K562 (cell line): ENCODE data around the gene TRPM4. TPM values are rescaled to one million over a fixed set of nuclear protein-coding genes. Genes with fewer than 3 reads are reported as not detected.
A peak's percentile ranks its signal among the peaks of the same experiment; 100 is the strongest.

Experiments used
- AFF4 ChIP-seq: sonication (generic); formaldehyde crosslinking; IDR thresholded peaks from 2 replicates; pipeline ENCODE4 v1.8.0; 2023; ENCODE audit warnings: mild to moderate bottlenecking, missing genetic modification reagents
- HIVEP1 ChIP-seq: fragments of 250-450 bp; sonication (Bioruptor Pico); IDR thresholded peaks from 2 replicates; pipeline ENCODE4 v1.4.0; 2020; ENCODE audit warnings: mild to moderate bottlenecking
- IRF9 ChIP-seq: fragments of 450-650 bp; IDR thresholded peaks from 2 replicates; pipeline ENCODE4 v1.6.1; 2016; ENCODE audit warnings: missing biosample characterization, missing genetic modification characterization
- MCM7 ChIP-seq, 2 experiments: fragments of 450-650 bp; IDR thresholded peaks; 2 replicates each; pipeline ENCODE4 v1.6.1; 2016 to 2018
- MYBL2 ChIP-seq, 2 experiments: fragments of 450-650 bp in 1 of 2; sonication (generic) in 1 of 2; formaldehyde crosslinking in 1 of 2; IDR thresholded peaks; 2 replicates each; pipeline versions ENCODE4 v1.6.1 to v1.8.1; 2017 to 2022; ENCODE audit warnings: borderline replicate concordance in 1 of 2, inconsistent platforms in 1 of 2, low read depth in 1 of 2, mild to moderate bottlenecking in 1 of 2, missing genetic modification reagents in 1 of 2, moderate library complexity in 1 of 2
- NCOA1 ChIP-seq: fragments of 450-650 bp; IDR thresholded peaks from 2 replicates; pipeline ENCODE4 v1.6.1; 2016; ENCODE audit warnings: low read depth
- PATZ1 ChIP-seq: fragments of 250-450 bp; sonication (Bioruptor Pico); IDR thresholded peaks from 2 replicates; pipeline ENCODE4 v1.5.0; 2020; ENCODE audit warnings: mild to moderate bottlenecking, borderline replicate concordance
- PHTF2 ChIP-seq: fragments of 250-450 bp; sonication (Bioruptor Pico); IDR thresholded peaks from 2 replicates; pipeline ENCODE4 v1.5.0; 2021; ENCODE audit warnings: mild to moderate bottlenecking
- SFPQ ChIP-seq: fragments of 200-400 bp; formaldehyde crosslinking; IDR thresholded peaks from 2 replicates; pipeline ENCODE4 v1.6.1; 2017; ENCODE audit warnings: mild to moderate bottlenecking, low read depth, low read length, moderate library complexity
- TCFL5 ChIP-seq: fragments of 250-450 bp; sonication (Bioruptor Pico); conservative IDR thresholded peaks from 2 replicates; pipeline ENCODE4 v1.6.1; 2021; ENCODE audit warnings: mild to moderate bottlenecking, moderate library complexity, matching md5 sums
- TEAD1 ChIP-seq, 2 experiments: fragments of 450-650 bp in 1 of 2; sonication (generic) in 1 of 2; formaldehyde crosslinking; IDR thresholded peaks; 2 replicates each; pipeline versions ENCODE4 v1.4.0 to v1.8.0; 2020 to 2022; ENCODE audit warnings: mild to moderate bottlenecking in 2 of 2, missing genetic modification reagents in 1 of 2
- U2AF1 ChIP-seq: fragments of 200-400 bp; formaldehyde crosslinking; optimal IDR thresholded peaks from 2 replicates; pipeline ENCODE3; 2017; ENCODE audit warnings: mild to moderate bottlenecking, low read depth, low read length, moderate library complexity
- ZC3H4 ChIP-seq: sonication (generic); formaldehyde crosslinking; IDR thresholded peaks from 2 replicates; pipeline ENCODE4 v1.9.0; 2021; ENCODE audit warnings: missing genetic modification reagents, borderline replicate concordance
- ZNF584 ChIP-seq: fragments of 200-800 bp; sonication (Bioruptor generic); IDR thresholded peaks from 2 replicates; pipeline ENCODE4 v1.6.1; 2016; ENCODE audit warnings: low read depth, mild to moderate bottlenecking, missing genetic modification characterization, missing compliant biosample characterization
- polyA plus RNA-seq, 8 experiments: library from polyadenylated mRNA; depleted of rRNA in 4 of 8; stranded (reverse) in 5 of 8; unstranded in 3 of 8; fragments of >200 nt; fragmentation: Nextera tagmentation in 2 of 8; fragmentation: Illumina TruSeq in 1 of 8; extraction: Ambion mirVana in 2 of 8; extraction: Trizol in 1 of 8; gene quantifications; 2 replicates each; pipeline versions ENCODE4 v1.2.1 to v1.2.3, GENCODE V29; 2011 to 2014; ENCODE audit warnings: inconsistent platforms in 1 of 8, missing spikeins in 1 of 8
- total RNA-seq, 7 experiments: library from RNA; depleted of rRNA in 6 of 7; stranded (reverse); fragments of >200 nt in 6 of 7; fragmentation: Illumina TruSeq in 2 of 7; extraction: Trizol in 2 of 7; gene quantifications; 2 replicates each; pipeline versions ENCODE4 v1.2.1 to v1.2.3, GENCODE V29; 2011 to 2021; ENCODE audit warnings: low replicate concordance in 1 of 7

TRPM4 gene
- total and polyA plus RNA-seq, 9 of the 15 experiments (the other 6 are each of a cell fraction or from before 2014, with no cell fraction given) = 6.5 to 45.4 (median 15.2) TPM

GRCh38 chr19:49127674-49128544 is 29.7 kb upstream of the TRPM4 start (continued):
- TF ChIP-seq PATZ1 (CRISPR knock-in tag) (no peak), NCOA1 (no peak), SFPQ (no peak), PHTF2 (CRISPR knock-in tag) (no peak), IRF9 (tag) (no peak), HIVEP1 (no peak), TCFL5 (CRISPR knock-in tag) (no peak), ZNF584 (CRISPR knock-in tag) (0 out of 2 replicates have a peak, but pooled peaks have one; percentile 40), U2AF1 (no peak), MYBL2 (IDR thresholded peaks at IDR 0.05; ENCODE audit: low read depth) (no peak), MYBL2 (CRISPR knock-in tag; IDR thresholded peaks at IDR 0.05; ENCODE audit: borderline replicate concordance) (no peak), AFF4 (CRISPR knock-in tag) (peak; percentile 89; the same call in 1 of the 2 replicates), ZC3H4 (CRISPR knock-in tag) (no peak), MCM7 (IDR thresholded peaks at IDR 0.05) (no peak), TEAD1 (CRISPR knock-in tag; IDR thresholded peaks at IDR 0.05) (peak; percentile 16 to 87; a peak in 1 of 4 replicates)
